K562 (cell line): ENCODE results near the gene PARD3. TPM values are rescaled to one million over a fixed set of nuclear protein-coding genes. Genes with fewer than 3 reads are reported as not detected.

Source experiments
- ATAC-seq: fragments of 200-7000 bp; cut with Tn5 transposase; 3 replicates; pipeline ENCODE4 v1.9.1; 2020; ENCODE audit warnings: moderate library complexity
- BruUV-seq: library from RNA; stranded (reverse); fragments of 400-500 nt; replicated peaks from 2 replicates; lab custom pipeline; 2021; lab: Mats Ljungman, UMichigan
- CTCF ChIA-PET: fragments of 300-600 bp; formaldehyde crosslinking; extraction: SDS; loops from one replicate; lab custom pipeline; 2021; ENCODE audit warnings: low intra/inter-chr PET ratio; lab: Yijun Ruan, JAX
- POLR2A ChIA-PET: fragments of 300-600, 350-650 bp; sonication (Branson Sonifier 250); formaldehyde crosslinking; extraction: SDS; loops from one replicate; lab custom pipeline; 2021; ENCODE audit warnings: antibody characterized with exemption, inconsistent platforms; lab: Yijun Ruan, JAX
- DNase-seq, 4 experiments: peaks; one replicate each; pipeline versions ENCODE4 v3.0.0 to v3.0.0-alpha.2; 2011 to 2018; ENCODE audit warnings: low spot score in 3 of 4, mixed read lengths in 3 of 4; ENCODE audit errors: extremely low read depth in 1 of 4
- FAIRE-seq: peaks from 2 replicates; lab custom pipeline; 2011; peaks lifted over from hg19 to GRCh38; lab: Jason Lieb, UNC
- H2AFZ ChIP-seq: 2 replicates; pipeline ENCODE4 v1.6.0; 2011; ENCODE audit warnings: low read depth, low read length, control low read depth, inconsistent platforms
- H3K27ac ChIP-seq: fragments of 200-600 bp; 3 replicates; pipeline ENCODE4 v1.8.0; 2011; ENCODE audit warnings: low read depth, mild to moderate bottlenecking, control low read depth, inconsistent platforms, low read length, moderate library complexity, mixed read lengths; ENCODE audit errors: extremely low read depth
- H3K27me3 ChIP-seq, 2 experiments: fragments of 300-600 bp in 1 of 2; 2 replicates in 1 of 2; 3 replicates in 1 of 2; pipeline versions ENCODE4 v1.6.0 to v1.8.0; 2011; ENCODE audit warnings: inconsistent platforms in 2 of 2, low read length in 2 of 2, mild to moderate bottlenecking in 1 of 2, mixed read lengths in 1 of 2, moderate library complexity in 1 of 2; ENCODE audit not compliant: control insufficient read depth in 2 of 2, insufficient read depth in 2 of 2
- H3K36me3 ChIP-seq: fragments of 300-600 bp; 3 replicates; pipeline ENCODE4 v1.8.0; 2011; ENCODE audit warnings: mild to moderate bottlenecking, low read length, inconsistent platforms; ENCODE audit not compliant: control insufficient read depth, insufficient read depth
- H3K4me1 ChIP-seq, 2 experiments: fragments of 200-600 bp in 1 of 2; replicated peaks in 1 of 2; 2 replicates in 1 of 2; 3 replicates in 1 of 2; pipeline versions ENCODE4 v1.5.1 to v1.8.0; 2011; ENCODE audit warnings: inconsistent platforms in 2 of 2, low read length in 2 of 2, mild to moderate bottlenecking in 1 of 2, mixed read lengths in 1 of 2, moderate library complexity in 1 of 2; ENCODE audit not compliant: control insufficient read depth in 2 of 2, insufficient read depth in 2 of 2
- H3K4me2 ChIP-seq: 2 replicates; pipeline ENCODE4 v1.6.1; 2011; ENCODE audit warnings: low read length, control low read depth, inconsistent platforms, mixed read lengths; ENCODE audit not compliant: insufficient read depth
- H3K4me3 ChIP-seq: fragments of 200-600 bp; sonication (generic), shearing (Covaris generic); 2 replicates; pipeline ENCODE4 v1.5.1; 2016; ENCODE audit warnings: control low read depth, inconsistent platforms
- H3K79me2 ChIP-seq: fragments of 200-600 bp; 3 replicates; pipeline ENCODE4 v1.8.0; 2011; ENCODE audit warnings: low read length, inconsistent platforms; ENCODE audit not compliant: control insufficient read depth, insufficient read depth
- H3K9ac ChIP-seq, 2 experiments: 2 replicates each; pipeline versions ENCODE4 v1.6.0 to v1.6.1; 2011; ENCODE audit warnings: low read depth in 2 of 2, low read length in 2 of 2, control low read depth in 1 of 2, inconsistent platforms in 1 of 2, mild to moderate bottlenecking in 1 of 2, mixed read lengths in 1 of 2; ENCODE audit not compliant: insufficient read depth in 1 of 2
- H3K9me1 ChIP-seq: one replicate; pipeline ENCODE4 v1.6.0; 2011; ENCODE audit warnings: inconsistent platforms, mild to moderate bottlenecking, low read length, moderate library complexity; ENCODE audit not compliant: control insufficient read depth, insufficient read depth
- H3K9me3 ChIP-seq: replicated peaks from 2 replicates; pipeline ENCODE4 v1.5.1; 2011; ENCODE audit warnings: low read depth, low read length, inconsistent platforms; ENCODE audit not compliant: control insufficient read depth, insufficient read depth
- H4K20me1 ChIP-seq: replicated peaks from 2 replicates; pipeline ENCODE4 v1.6.1; 2011; ENCODE audit warnings: low read length, inconsistent platforms, mixed read lengths; ENCODE audit not compliant: control insufficient read depth, insufficient read depth
- ADNP ChIP-seq: fragments of 200-800 bp; sonication (Bioruptor generic); IDR thresholded peaks from 2 replicates; pipeline ENCODE4 v1.6.1; 2016; ENCODE audit warnings: missing genetic modification characterization, missing compliant biosample characterization
- CEBPG ChIP-seq, 3 experiments: fragments of 200-800 bp in 1 of 3; sonication (Bioruptor generic) in 1 of 3; sonication (generic) in 1 of 3; formaldehyde crosslinking in 1 of 3; IDR thresholded peaks in 2 of 3; conservative IDR thresholded peaks in 1 of 3; 2 replicates each; pipeline versions ENCODE4 v1.6.1 to v1.8.0; 2016 to 2022; ENCODE audit warnings: missing compliant biosample characterization in 2 of 3, missing genetic modification characterization in 2 of 3, mild to moderate bottlenecking in 1 of 3, missing genetic modification reagents in 1 of 3
- CHD4 ChIP-seq: fragments of 200-600 bp; sonication (generic); IDR thresholded peaks from 3 replicates; pipeline ENCODE4 v1.6.1; 2012; ENCODE audit warnings: low read depth, mild to moderate bottlenecking, mixed read lengths, low read length, inconsistent platforms; ENCODE audit not compliant: insufficient read depth, insufficient replicate concordance, poor library complexity, severe bottlenecking
- COPS2 ChIP-seq: fragments of 450-650 bp; conservative IDR thresholded peaks from 2 replicates; pipeline ENCODE4 v1.6.1; 2016; ENCODE audit warnings: mild to moderate bottlenecking, moderate library complexity
- ETS2 ChIP-seq: IDR thresholded peaks from 2 replicates; pipeline ENCODE4 v1.6.1; 2016; ENCODE audit warnings: borderline replicate concordance, missing genetic modification characterization, mild to moderate bottlenecking, moderate library complexity, missing compliant biosample characterization; ENCODE audit not compliant: poor library complexity, severe bottlenecking
- FOS ChIP-seq: IDR thresholded peaks from 3 replicates; pipeline ENCODE4 v1.6.1; 2011; ENCODE audit not compliant: insufficient read length; ENCODE audit errors: extremely low read depth
- KDM1A ChIP-seq, 2 experiments: fragments of 450-650 bp; IDR thresholded peaks; 2 replicates each; pipeline ENCODE4 v1.6.1; 2016; ENCODE audit warnings: mild to moderate bottlenecking in 2 of 2
- ZNF121 ChIP-seq: sonication (generic); formaldehyde crosslinking; conservative IDR thresholded peaks from 2 replicates; pipeline ENCODE4 v1.8.0; 2022; ENCODE audit warnings: missing genetic modification reagents
- ZNF507 ChIP-seq: conservative IDR thresholded peaks from 2 replicates; pipeline ENCODE4 v1.6.1; 2017; ENCODE audit warnings: missing genetic modification characterization, missing compliant biosample characterization
- WGBS: fragments of 100-300 bp; shearing (Covaris generic); methylation state at CpG from one replicate; pipeline ENCODE4 v1.1.6; 2016; ENCODE audit warnings: low coverage, mixed read lengths; ENCODE audit not compliant: insufficient coverage; ENCODE audit errors: missing lambda C conversion rate; 5-methylcytosine and 5-hydroxymethylcytosine counted together
- in situ Hi-C: fragments of 300-500 bp; cut with MboI; formaldehyde crosslinking; loops from 4 replicates; pipeline ENCODE4 v1.15.0; 2018; ENCODE audit warnings: inconsistent platforms, mixed read lengths
- intact Hi-C: fragments of 100-400 bp; cut with micrococcal nuclease; formaldehyde crosslinking; loops from 2 replicates; pipeline ENCODE4 v1.14.2; 2022
- polyA plus RNA-seq, 8 experiments: library from polyadenylated mRNA; depleted of rRNA in 4 of 8; stranded (reverse) in 5 of 8; unstranded in 3 of 8; fragments of >200 nt; fragmentation: Nextera tagmentation in 2 of 8; fragmentation: Illumina TruSeq in 1 of 8; extraction: Ambion mirVana in 2 of 8; extraction: Trizol in 1 of 8; gene quantifications; 2 replicates each; pipeline versions ENCODE4 v1.2.1 to v1.2.3, GENCODE V29; 2011 to 2014; ENCODE audit warnings: inconsistent platforms in 1 of 8, missing spikeins in 1 of 8
- total RNA-seq, 7 experiments: library from RNA; depleted of rRNA in 6 of 7; stranded (reverse); fragments of >200 nt in 6 of 7; fragmentation: Illumina TruSeq in 2 of 7; extraction: Trizol in 2 of 7; gene quantifications; 2 replicates each; pipeline versions ENCODE4 v1.2.1 to v1.2.3, GENCODE V29; 2011 to 2021; ENCODE audit warnings: low replicate concordance in 1 of 7

The PARD3 gene
- total and polyA plus RNA-seq, 9 of the 15 experiments (the other 6 are each of a cell fraction or from before 2014, with no cell fraction given) = 2.7 to 11.7 (median 7.7) TPM

GRCh38 chr10:34178196-34178595, 636.9 kb downstream of the PARD3 start:
- intact Hi-C loops = no loop called here
- FAIRE-seq (no peak), ATAC-seq (no peak), DNase-seq (no peak)
- no peaks in the 10 kb centered on the region for H3K4me1 ChIP-seq
- no peaks in the 10 kb centered on the region for H3K36me3 ChIP-seq
- ChIA-PET POLR2A (no interaction called here), CTCF (no interaction called here)
- H3K4me2 ChIP-seq = no peak overlapping the region
- no peak overlapping the region for H2AFZ ChIP-seq
- in situ Hi-C loops = no loop called here
- H3K9me3 ChIP-seq = no peaks in the 10 kb centered on the region
- no peaks in the 10 kb centered on the region for H3K9me1 ChIP-seq
- peaks cover 3 to 6% of the 10 kb centered on the region in 2 experiments; a peak in 3 of 5 replicates for H3K27me3 ChIP-seq
- WGBS = 6% methylated on average over 4 of the region's 4 CpGs
- no peaks in the 10 kb centered on the region for H4K20me1 ChIP-seq
- H3K9ac ChIP-seq = no peak overlapping the region
- no TSS peak for BruUV-seq
- H3K4me3 ChIP-seq = no peak overlapping the region
- H3K79me2 ChIP-seq = no peaks in the 10 kb centered on the region
- no peak for TF ChIP-seq FOS
- TF ChIP-seq COPS2 = no peak
- no peak overlapping the region for H3K27ac ChIP-seq

- DNase-seq = no peak
Measured at GRCh38 chr10:34177445-34177844, 637.7 kb downstream of the PARD3 start.

More at GRCh38 chr10:34177445-34177844, 637.7 kb downstream of the PARD3 start:
- FAIRE-seq = no peak
- no peak overlapping the region for H2AFZ ChIP-seq
- 0% methylated on average over 11 of the region's 11 CpGs for WGBS
- H3K4me1 ChIP-seq = no peaks in the 10 kb centered on the region
- no peak for TF ChIP-seq CEBPG (CRISPR knock-in tag; IDR thresholded peaks at IDR 0.05)
- no peak for TF ChIP-seq CEBPG (tag; conservative IDR thresholded peaks at IDR 0.05 in 1 of 2, IDR thresholded peaks at IDR 0.05 in 1 of 2)
- no peak for TF ChIP-seq ADNP (tag)
- TF ChIP-seq KDM1A (IDR thresholded peaks at IDR 0.05) = no peak
- no peak for TF ChIP-seq ZNF507 (tag)
- no peak for TF ChIP-seq CHD4
- no peak for TF ChIP-seq ZNF121 (CRISPR knock-in tag)
- no peak for TF ChIP-seq ETS2 (tag)
- ChIA-PET CTCF (no interaction called here), POLR2A (no interaction called here)
- in situ Hi-C loops (no loop called here), intact Hi-C loops (no loop called here)
- H3K4me3 ChIP-seq = no peak overlapping the region
- H3K27me3 ChIP-seq = peaks cover 3 to 4% of the 10 kb centered on the region in 2 experiments; a peak in 3 of 5 replicates
- no peak for ATAC-seq
- H3K9ac ChIP-seq = no peak overlapping the region
- H3K79me2 ChIP-seq = no peaks in the 10 kb centered on the region
- no peaks in the 10 kb centered on the region for H4K20me1 ChIP-seq
- H3K36me3 ChIP-seq = no peaks in the 10 kb centered on the region
- no peaks in the 10 kb centered on the region for H3K9me3 ChIP-seq
- BruUV-seq = no TSS peak
- no peaks in the 10 kb centered on the region for H3K9me1 ChIP-seq
- no peak overlapping the region for H3K27ac ChIP-seq
- no peak overlapping the region for H3K4me2 ChIP-seq
